Gastrocnemius medialis (tissue), 4 donors: Measurements from ENCODE around the gene ZMYND15.

ENCODE experiments used
- CTCF ChIP-seq, 5 experiments: fragments of 450-650 bp in 3 of 5; fragments of 200-600 bp in 2 of 5; sonication (generic) in 2 of 5; IDR thresholded peaks in 4 of 5; conservative IDR thresholded peaks in 1 of 5; 1 replicate in 4 of 5; 2 replicates in 1 of 5; pipeline ENCODE4 v1.5.1; 2016 to 2019; ENCODE audit warnings: antibody characterized with exemption in 5 of 5, mild to moderate bottlenecking in 3 of 5, moderate library complexity in 3 of 5
- POLR2A ChIP-seq, 2 donors: fragments of 450-650 bp; IDR thresholded peaks; one replicate each; pipeline ENCODE4 v1.6.1; 2017; ENCODE audit warnings: antibody characterized with exemption in 2 of 2, mild to moderate bottlenecking in 2 of 2, moderate library complexity in 2 of 2

GRCh38 chr17:4744999-4745969 lies 5.7 kb downstream of the ZMYND15 start:
- TF ChIP-seq CTCF (IDR thresholded peaks at IDR 0.05 in 4 of 5, conservative IDR thresholded peaks at IDR 0.05 in 1 of 5) (no peak), POLR2A (IDR thresholded peaks at IDR 0.05) (no peak)
